ENCODE data around the gene PCSK5.

The PCSK5 gene

DNA sequence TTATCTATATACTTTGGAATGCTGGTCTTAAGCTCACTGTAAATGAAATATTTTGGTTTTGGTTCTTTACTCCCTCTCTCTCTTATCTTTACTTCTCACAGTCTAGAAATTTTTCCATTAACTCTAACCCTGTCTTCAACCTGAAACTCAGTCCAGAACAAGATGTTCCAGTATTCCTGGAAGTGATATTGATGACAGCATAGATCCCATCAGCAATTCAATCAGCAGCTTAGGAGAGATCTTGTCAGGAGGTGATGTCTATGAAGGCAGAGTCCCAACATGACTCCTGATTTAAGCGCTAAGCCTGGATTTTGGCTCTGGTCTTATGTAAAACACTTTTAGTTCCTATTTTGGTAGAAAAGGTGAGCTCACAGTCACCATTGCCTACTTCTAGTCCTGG, 451.1 kb downstream of the PCSK5 start:
- no peak for DNase-seq (ENCODE audit: low read depth, low spot score)
- CTCF ChIA-PET: interaction anchor here (0.7 kb wide), 1 partner anchor 15 kb away, joined by 3 read pairs; no protein-coding TSS in a partner anchor
- no peak overlapping the region for H3K4me3 ChIP-seq (ENCODE audit: low read depth, low read length)
- POLR2A ChIA-PET: no interaction called here
- TF ChIP-seq, protein P1, sequence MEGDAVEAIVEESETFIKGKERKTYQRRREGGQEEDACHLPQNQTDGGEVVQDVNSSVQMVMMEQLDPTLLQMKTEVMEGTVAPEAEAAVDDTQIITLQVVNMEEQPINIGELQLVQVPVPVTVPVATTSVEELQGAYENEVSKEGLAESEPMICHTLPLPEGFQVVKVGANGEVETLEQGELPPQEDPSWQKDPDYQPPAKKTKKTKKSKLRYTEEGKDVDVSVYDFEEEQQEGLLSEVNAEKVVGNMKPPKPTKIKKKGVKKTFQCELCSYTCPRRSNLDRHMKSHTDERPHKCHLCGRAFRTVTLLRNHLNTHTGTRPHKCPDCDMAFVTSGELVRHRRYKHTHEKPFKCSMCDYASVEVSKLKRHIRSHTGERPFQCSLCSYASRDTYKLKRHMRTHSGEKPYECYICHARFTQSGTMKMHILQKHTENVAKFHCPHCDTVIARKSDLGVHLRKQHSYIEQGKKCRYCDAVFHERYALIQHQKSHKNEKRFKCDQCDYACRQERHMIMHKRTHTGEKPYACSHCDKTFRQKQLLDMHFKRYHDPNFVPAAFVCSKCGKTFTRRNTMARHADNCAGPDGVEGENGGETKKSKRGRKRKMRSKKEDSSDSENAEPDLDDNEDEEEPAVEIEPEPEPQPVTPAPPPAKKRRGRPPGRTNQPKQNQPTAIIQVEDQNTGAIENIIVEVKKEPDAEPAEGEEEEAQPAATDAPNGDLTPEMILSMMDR (IDR thresholded peaks at IDR 0.05; ENCODE audit: insufficient read depth, low read length, missing control alignments): no peak

GRCh38 chr9:76342201-76342600, 451.7 kb downstream of the PCSK5 start:
- no peak overlapping the region for H3K4me3 ChIP-seq (ENCODE audit: low read depth, low read length)
- POLR2A ChIA-PET: no interaction called here
- CTCF ChIA-PET: interaction anchor here (0.7 kb wide), 1 partner anchor 14 kb away, joined by 3 read pairs; no protein-coding TSS in a partner anchor
- no peak for DNase-seq (ENCODE audit: low read depth, low spot score)
- TF ChIP-seq, protein P1 (IDR thresholded peaks at IDR 0.05; ENCODE audit: insufficient read depth, low read length, missing control alignments): no peak

- CTCF ChIA-PET: no interaction called here
- DNase-seq (ENCODE audit: low read depth, low spot score): no peak
- TF ChIP-seq, protein P1 (IDR thresholded peaks at IDR 0.05; ENCODE audit: insufficient read depth, low read length, missing control alignments): no peak
- POLR2A ChIA-PET: no interaction called here
- H3K4me3 ChIP-seq (ENCODE audit: low read depth, low read length): no peak overlapping the region
These were observed 452.4 kb downstream of the PCSK5 start for GRCh38 chr9:76342858-76343257.

GRCh38 chr9:76349865-76350264, 459.4 kb downstream of the PCSK5 start:
- no peak overlapping the region for H3K4me3 ChIP-seq (ENCODE audit: low read depth, low read length)
- ChIA-PET CTCF (interaction anchor here (1.0 kb wide), 1 partner anchor 13 kb away, joined by 3 read pairs; no protein-coding TSS in a partner anchor), POLR2A (no interaction called here)
- TF ChIP-seq, protein P1 (IDR thresholded peaks at IDR 0.05; ENCODE audit: insufficient read depth, low read length, missing control alignments): no peak
- no peak for DNase-seq (ENCODE audit: low read depth, low spot score)

- no peak overlapping the region for H3K4me3 ChIP-seq (ENCODE audit: low read depth, low read length)
- no peak for DNase-seq (ENCODE audit: low read depth, low spot score)
- ChIA-PET CTCF (interaction anchor here (1.0 kb wide), 1 partner anchor 10 kb away, joined by 4 read pairs; no protein-coding TSS in a partner anchor), POLR2A (no interaction called here)
- TF ChIP-seq, protein P1 (IDR thresholded peaks at IDR 0.05; ENCODE audit: insufficient read depth, low read length, missing control alignments): no peak
These were observed 460.5 kb downstream of the PCSK5 start for GRCh38 chr9:76351006-76351405.

DNA sequence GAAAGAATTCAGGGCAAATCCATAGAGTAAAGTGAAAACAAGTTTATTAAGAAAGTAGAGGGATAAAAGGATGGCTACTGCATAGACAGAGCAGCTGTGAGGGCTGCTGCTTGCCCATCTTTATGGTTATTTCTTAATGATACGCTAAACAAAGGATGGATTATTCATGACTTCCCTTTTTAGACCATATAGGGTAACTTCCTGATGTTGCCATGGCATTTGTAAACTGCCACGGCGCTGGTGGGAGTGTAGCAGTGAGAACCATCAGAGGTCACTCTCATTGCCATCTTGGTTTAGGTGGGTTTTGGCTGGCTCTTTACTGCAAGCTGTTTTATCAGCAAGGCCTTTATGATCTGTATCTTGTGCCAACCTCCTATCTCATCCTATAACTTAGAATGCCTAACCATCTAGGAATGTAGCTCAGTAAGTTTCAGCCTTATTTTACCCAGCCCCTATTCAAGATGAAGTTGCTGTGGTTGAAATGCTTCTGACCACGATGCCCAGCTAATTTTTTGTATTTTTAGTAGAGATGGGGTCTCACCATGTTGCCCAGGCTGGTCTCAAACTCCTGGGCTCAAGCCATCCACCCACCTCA, 461.6 kb downstream of the PCSK5 start:
- ChIA-PET POLR2A (no interaction called here), CTCF (no interaction called here)
- no peak for DNase-seq (ENCODE audit: low read depth, low spot score)
- TF ChIP-seq, protein P1 (IDR thresholded peaks at IDR 0.05; ENCODE audit: insufficient read depth, low read length, missing control alignments): no peak
- H3K4me3 ChIP-seq (ENCODE audit: low read depth, low read length): no peak overlapping the region

Measured in AG04449 (cell line).